GM21825 (cell line): Measurements from ENCODE around the gene EPHX1.
"Not testable (repeated sequence)": the region's sequence is repeated elsewhere in the genome, so short reads cannot be mapped to it uniquely, and the experiment has no call there.

Source experiments
- ATAC-seq: cut with Tn5 transposase; IDR thresholded peaks from one replicate; pipeline ENCODE4 v1.9.1; 2021; ENCODE audit warnings: mild to moderate bottlenecking, moderate library complexity; ENCODE audit not compliant: unreplicated experiment

Gene EPHX1

GRCh38 chr1:225880222-225880588 lies 70.3 kb downstream of the EPHX1 start:
- ATAC-seq, result no peak

DNA sequence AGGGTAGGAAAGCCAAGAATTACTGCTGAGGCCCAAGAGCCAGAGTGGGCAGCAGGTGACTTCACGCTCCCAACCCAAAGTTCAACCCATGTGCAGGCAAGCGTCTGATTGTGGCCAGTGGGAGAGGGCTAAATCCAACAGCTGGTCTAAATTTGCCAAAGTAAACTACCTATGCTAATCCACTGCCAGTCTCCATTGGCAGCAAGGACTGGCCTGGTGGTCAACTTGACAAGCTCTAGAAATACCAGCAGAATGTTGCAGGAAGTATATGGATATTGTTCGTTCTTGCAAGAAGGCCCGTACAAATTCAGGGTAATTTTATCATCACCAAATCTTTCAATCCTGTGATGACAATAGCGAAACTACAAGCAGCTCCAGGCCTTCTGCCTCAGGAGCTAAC lies 70.7 kb downstream of the EPHX1 start:
- no peak for ATAC-seq

DNA sequence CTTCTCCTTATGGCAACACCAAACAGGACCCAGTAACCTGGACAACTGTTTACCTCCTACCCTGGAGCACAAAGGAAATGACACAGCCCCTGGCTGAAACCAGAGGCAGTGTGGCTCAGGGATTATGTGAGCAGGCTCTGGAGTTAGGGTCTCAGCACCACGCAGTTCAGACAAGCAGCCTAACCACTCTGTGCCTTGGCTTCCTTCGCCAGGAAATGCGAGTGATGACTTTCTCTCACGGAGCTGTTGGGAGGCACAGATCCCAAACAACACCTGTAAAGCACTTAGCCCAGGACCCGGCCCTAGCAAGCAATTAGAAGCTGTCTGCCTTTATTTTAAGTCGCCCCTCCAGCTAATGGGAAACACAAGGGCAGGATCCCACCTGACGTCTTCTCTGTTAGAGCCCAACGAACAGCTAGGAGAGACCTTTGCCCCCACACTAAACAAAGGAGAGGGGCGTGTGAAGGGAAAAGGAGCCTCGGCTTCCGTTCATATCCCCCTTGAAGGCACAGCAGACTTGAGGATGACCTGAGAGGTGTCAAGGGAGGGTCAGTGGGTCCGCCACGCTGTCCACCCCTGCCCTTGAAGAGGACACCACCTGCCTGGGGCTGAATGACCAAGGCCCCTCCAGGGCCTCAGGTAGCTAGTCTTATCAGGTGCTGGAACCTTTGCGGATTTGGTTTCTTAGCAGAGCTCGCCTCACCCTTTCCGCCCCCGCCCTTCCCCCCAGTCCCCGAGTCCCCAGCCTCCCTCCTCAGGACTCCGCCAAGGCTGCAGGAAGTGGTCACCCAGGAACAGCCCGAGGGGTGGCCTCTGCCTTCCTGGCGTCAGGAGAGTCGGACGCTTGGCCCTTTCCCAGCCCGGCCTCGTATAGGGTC lies 71.4 kb downstream of the EPHX1 start:
- no peak for ATAC-seq

DNA sequence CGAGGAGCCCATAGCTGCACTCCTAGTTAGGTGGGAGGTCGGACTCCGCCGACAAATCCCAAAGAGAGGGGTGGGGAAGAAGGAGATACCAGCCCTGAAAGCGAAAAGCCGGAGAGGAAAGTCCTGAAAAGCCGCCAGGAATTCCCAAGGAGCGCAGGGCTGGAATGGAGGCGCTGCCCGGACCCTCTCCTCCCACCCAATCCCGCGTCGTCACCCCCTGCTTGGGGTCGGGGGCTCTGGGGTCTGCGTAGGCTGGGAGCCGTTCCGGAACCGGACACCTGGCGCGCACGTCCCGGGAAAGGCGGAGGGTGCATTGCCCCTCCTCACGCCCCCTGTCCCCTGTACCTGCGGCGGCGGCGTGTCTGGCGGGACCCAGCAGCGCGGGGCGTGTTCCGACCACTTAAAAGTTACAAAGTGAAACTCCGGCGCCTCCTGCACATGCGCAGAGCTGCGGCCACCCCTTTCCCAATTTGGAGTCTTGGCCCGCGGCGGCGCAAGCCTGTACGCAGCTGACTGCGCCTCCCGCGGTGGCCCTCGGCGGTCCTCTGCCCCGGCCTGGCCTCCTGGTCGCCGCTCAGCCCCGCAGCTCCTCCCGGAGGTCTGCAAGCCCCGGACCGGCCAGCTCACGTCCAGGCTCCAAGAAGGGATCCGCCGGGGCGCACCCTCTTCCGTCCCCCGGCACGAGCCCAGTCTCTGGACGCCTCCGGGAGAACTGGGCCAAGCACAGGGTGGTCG lies 72.2 kb downstream of the EPHX1 start, which contains the start of gene TMEM63A:
TMEM63A (minus strand) TSS at position 422 of the 735 bp plus-strand sequence. CDS start 4,800 bp downstream, outside the sequence.
- ATAC-seq, result peak; percentile 64

DNA sequence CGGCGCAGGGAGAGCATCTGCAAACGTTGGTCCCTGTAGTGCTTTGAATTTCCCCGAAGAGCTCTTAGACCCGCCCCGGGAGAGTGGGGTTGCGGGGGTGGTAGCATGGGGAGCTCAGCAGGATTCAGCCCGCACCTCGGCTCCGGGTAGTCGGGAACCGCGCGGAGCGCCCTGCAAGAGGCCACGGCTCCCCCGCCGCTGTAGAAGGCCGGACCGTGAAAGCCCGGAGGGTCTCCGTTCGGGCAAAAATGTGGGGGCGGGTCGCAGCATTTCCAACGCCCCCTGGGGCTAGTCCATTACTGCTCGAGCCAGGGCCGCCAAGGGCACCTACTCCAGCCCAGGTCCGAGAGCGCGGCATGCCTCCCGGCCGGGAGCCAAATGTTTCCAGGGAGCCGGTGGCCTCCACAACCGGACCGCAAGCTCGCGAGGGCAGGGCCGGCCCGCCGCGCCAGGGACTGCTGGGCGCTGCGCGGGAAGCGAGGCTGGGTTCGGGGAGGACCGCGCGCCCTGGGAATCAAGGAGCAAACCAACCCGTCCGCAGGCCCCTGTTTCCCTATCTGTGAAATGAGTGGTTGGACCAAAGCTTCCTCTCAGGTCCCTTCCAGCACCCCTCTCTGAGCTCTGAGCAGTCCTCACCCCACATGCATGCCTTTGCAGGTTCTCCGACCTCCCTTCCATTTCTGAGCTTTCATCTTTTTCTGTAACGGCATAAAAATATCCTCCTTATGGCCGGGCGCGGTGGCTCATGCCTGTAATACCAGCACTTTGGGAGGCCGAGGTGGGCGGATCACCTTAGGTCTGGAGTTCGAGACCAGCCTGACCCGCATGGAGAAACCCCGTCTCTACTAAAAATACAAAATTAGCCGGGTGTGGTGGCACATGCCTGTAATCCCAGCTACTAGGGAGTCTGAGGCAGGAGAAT lies 73.0 kb downstream of the EPHX1 start:
- peak; percentile 17 for ATAC-seq

DNA sequence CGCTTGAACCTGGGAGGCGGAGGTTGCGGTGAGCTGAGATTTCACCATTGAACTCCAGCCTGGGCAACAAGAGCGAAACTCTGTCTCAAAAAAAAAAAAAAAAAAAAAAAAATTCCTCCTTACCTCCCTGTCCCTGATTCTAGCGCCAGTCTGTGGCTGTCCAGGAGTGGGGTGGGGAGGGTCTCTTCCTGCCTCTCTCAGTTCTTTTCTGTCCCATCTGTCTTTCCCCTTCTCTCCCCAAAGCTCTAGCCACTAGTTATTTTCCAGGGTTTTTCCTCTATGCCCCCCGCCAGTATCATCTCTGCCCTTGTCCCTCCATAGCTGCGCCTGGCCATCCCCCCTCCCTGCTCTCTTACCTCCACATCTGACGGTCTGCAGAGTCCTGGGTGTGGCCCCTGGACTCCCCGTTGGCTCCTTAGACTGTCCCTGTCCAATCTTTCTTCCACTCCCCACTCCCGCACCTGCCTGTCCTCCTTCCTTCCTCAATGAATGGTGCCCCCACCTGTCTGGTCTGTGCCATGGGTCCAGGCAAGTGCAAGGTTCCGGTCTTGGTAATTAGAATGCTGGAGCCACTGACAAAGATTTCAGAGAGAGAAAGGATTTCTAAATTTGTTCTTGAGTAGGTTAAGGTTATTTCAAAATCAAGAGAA lies 73.8 kb downstream of the EPHX1 start:
- ATAC-seq, result no peak

DNA sequence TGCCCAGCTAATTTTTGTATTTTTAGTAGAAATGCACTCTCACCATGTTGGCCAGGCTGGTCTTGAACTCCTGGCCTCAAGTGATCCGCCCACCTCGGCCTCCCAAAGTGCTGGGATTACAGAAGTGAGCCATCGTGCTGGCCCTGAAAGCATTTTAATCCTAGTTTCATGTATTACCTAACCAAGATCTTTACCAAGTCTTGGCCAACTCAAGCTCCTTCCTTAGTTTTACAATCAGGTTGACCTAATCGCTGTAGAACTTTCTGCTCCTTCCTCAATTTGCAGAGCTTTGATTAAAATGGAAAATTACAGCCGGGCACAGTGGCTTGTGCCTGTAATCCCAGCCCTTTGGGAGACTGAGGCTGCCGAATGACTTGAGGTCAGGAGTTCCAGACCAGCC lies 75.4 kb downstream of the EPHX1 start:
- ATAC-seq, result no peak

GRCh38 chr1:225886159-225887029 lies 76.5 kb downstream of the EPHX1 start:
- ATAC-seq, result no peak

DNA sequence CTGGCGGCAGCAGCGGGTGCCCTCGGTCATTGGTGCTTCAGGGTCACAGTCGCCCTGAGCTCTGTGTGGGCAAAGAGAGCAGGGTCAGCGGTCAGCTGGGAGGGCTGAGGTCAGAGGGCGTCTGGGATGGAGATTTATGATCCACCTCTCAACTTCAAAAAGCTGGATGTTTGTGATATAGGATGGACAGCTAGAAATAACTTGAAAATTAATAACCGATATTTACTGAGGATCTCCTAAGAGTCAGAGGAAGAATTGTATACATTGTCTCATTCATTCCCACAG lies 77.0 kb downstream of the EPHX1 start:
- no peak for ATAC-seq

DNA sequence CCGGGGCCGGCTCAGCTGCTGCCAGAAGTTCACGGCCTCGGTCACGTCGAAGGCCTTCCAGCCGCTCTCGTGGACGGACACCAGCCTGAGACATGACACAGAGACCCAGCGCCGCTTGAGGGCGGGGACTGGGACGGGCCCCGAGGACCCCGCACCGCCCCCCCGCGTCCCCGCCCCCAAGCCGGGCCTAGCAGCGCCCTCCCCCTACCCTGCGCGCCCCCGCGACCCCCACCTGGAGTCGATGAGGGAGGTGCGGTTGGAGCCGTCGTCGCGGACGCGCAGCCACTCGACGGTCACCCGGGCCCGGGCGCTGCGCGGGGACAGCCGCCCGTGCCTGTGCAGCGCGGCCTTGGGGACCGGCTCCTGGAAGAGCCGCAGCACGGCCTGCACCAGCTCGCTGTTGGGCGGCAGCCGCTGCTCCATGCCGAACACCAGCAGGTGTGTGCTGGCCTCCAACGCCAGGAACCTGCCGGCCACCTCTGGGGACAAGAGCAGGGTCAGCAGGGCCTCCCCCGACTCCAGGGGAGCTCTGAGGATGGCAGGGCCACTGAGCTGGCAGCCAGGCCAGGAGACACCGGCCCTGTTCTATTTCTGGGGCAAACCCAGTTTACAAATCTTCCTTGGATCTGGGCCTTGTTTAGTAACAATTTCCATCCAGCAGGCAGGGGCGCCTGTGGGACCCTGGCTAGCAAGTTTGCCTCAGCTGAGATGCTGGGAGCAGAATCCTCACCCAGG lies 77.8 kb downstream of the EPHX1 start:
- not testable (repeated sequence) for ATAC-seq

DNA sequence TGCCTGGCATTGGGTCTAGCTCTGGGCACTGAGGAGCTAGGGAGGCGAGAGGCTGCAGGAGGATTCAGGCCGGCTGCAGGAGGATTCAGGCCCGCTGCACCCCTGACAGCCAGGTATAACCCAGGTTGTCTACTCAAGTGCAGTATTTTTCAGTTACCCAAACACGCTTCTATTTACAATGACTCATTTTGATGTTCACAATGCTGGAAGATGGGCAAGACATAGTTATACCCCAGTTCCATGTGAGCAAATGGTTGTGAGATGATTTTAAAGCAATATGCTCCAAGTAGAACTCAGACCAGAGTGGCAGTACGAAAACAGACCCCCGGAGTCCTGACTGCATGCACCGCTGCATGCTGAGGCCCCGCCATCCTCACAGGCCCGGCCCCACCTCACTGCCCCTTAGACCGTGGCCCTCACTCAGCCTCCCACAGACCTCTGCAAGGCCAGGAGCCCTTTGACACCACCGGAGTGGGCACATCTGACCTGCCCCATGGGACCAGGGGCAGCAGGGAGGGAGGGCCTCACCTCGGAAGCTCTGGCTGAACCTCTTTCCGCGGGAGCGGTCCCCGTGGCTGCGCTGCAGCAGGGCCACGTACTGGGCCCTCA lies 78.5 kb downstream of the EPHX1 start:
- no peak for ATAC-seq

DNA sequence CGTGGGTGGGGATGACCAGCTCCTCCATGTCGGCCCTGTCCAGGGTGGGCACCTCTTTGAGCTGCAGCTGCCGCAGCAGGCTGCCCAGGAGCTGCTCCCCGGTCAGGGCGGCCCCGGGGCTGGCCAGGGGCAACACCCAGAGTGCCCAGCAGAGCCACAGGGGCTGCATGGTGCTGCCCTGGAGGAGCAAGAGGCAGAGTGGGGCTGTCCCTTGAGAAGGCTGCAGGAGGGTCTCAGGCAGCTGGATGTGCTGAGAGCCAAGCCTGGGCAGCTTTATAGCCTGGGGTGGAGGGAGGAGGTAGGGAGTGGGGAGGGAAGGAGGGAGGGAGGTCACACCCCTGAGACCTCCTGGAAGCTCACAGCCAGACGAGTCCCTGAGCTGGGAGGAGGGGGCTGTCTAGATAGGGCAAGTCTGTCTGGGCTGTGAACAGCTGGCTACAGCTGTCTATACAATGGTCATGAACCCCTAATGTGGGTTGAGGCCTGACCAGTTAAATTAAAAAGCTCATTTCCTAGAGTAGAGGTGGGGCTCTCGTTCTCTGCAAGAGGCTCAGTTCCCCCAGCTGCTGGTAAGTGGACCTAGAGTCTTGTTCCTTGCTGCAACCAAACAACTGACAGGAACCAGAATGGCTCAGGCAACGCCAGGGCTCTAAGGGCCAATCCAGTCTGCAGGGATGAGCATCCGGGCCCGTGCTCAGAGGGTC lies 79.1 kb downstream of the EPHX1 start, which contains the start of gene LEFTY1:
LEFTY1 (minus strand) TSS at position 249 of the 704 bp plus-strand sequence; CDS start at position 169, 80 bp downstream.
- no peak for ATAC-seq

DNA sequence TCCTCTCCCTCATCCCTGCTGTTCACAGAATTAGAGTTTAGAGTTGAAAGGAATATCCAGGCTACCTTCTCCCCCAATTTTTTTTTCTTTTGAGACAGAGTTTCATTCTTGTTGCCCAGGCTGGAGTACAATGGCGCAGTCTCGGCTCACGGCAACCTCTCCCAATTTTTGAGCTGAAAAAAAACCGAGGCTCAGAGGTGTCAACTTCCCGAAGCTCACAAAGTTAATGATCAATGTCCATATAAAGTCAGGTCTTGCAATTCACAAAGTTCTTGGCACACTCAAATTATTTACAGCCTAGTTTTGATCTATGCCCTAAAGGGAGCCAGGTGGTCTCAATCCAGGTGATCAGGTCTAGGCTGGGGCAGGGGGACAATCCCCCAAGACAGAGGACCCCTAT lies 79.8 kb downstream of the EPHX1 start:
- ATAC-seq, result no peak

DNA sequence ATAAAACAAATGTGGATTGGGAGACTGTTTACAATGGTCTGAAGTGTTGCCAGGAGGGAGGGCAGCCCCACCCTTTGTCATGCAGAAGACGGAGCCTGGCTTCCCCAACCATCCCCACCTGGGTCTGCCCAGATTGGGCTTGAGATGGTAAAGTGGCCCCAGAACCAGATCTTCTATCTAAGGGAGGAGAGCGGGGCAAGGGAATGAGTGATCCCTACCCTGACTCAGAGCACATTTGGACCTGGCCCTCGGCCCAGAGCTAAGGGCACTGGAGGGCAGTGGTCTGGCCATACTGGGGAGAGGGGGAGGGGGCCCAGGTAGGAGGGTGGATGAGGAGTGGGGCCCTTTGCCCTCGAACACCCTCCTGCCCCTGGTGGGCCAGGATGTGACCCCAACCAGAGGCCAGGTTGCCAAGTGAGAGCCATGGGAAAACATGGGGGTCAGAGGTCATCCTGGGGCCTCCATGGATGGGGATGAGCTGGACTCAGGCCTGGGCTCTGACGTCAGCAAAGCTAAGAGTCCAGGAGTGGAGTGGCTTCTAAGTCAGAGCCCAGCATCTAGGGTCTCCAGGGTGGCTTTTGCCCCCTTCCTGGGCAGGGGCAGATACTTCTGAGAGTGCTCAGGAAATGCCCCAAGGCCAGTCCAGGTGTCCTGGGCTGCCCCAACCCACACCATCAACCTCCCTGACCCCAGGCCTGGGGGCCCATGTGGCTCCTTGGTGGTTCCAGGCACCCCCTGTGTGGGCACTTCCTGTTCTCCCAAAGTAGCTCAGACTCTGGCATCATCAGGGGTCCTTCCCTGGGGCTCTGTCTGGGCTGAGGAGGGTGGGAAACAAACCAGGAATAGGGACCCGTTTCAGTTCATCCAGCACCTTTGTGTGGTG lies 80.7 kb downstream of the EPHX1 start:
- ATAC-seq, result no peak

GRCh38 chr1:225891229-225891972 lies 81.5 kb downstream of the EPHX1 start:
- no peak for ATAC-seq

- ATAC-seq, result no peak
Measured at GRCh38 chr1:225892307-225892706, 82.4 kb downstream of the EPHX1 start.
